Endothelial cell of umbilical vein (primary cell): ENCODE data around the gene BCL11B.

Experiments used
- CTCF ChIP-seq, 2 donors: IDR thresholded peaks; 1 replicate in 1 of 2; 2 replicates in 1 of 2; pipeline ENCODE4 v1.5.1; 2011; ENCODE audit warnings: low read length in 2 of 2, mild to moderate bottlenecking in 2 of 2, moderate library complexity in 2 of 2, control low read depth in 1 of 2, inconsistent platforms in 1 of 2, low read depth in 1 of 2; ENCODE audit not compliant: insufficient read depth in 1 of 2; ENCODE audit errors: extremely low read depth in 1 of 2
- EZH2 ChIP-seq: IDR thresholded peaks from 2 replicates; pipeline ENCODE4 v1.6.1; 2012; ENCODE audit warnings: borderline replicate concordance, low read depth, mild to moderate bottlenecking, moderate library complexity, low read length, inconsistent platforms; ENCODE audit not compliant: severe bottlenecking
- GATA2 ChIP-seq: IDR thresholded peaks from 2 replicates; pipeline ENCODE4 v1.7.0; 2011; ENCODE audit warnings: low read depth, mild to moderate bottlenecking, moderate library complexity, mixed read lengths, low read length; ENCODE audit not compliant: insufficient read length, insufficient read depth
- MYC ChIP-seq: IDR thresholded peaks from one replicate; pipeline ENCODE4 v1.6.1; 2011; ENCODE audit warnings: mild to moderate bottlenecking, low read depth, low read length
- POLR2A ChIP-seq: IDR thresholded peaks from 2 replicates; pipeline ENCODE4 v1.6.1; 2012; ENCODE audit warnings: low read depth, mild to moderate bottlenecking, control low read depth, low read length
- POLR2AphosphoS5 ChIP-seq: IDR thresholded peaks from 2 replicates; pipeline ENCODE4 v1.6.1; 2012; ENCODE audit warnings: low read depth, mild to moderate bottlenecking, control low read depth, low read length, moderate library complexity; ENCODE audit not compliant: insufficient read depth

GRCh38 chr14:99242238-99242637, 29.8 kb downstream of the BCL11B start:
- TF ChIP-seq CTCF (IDR thresholded peaks at IDR 0.05; ENCODE audit: extremely low read depth in 1 of 2, insufficient read depth in 1 of 2, low read depth in 1 of 2, low read length in 2 of 2) (no peak), EZH2 (no peak), POLR2A (no peak), MYC (no peak), POLR2AphosphoS5 (no peak), GATA2 (no peak)
